ENCODE results near the gene JAG2.

The JAG2 gene

DNA sequence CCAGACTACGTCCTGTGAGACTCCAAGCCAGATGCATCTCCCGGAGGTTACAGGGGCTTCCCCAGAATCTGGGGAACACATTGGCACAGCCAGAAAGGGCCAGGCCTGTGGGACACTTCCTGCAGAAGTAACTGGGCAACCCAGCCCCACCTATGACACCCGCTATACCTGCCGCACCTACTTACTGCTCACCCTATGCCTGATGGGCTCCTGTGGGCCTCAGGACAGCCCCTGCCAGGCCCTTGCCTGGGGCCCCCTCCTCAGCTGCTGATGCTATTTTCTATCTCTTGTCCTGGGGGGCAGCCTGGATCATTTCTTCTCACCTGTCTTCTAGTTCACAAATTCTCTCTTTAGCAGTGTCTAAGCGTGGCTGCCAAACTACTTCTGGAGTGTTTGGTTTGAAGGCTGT, 28.7 kb downstream of the JAG2 start:
- no peak for DNase-seq (ENCODE audit: low read depth, low spot score)

GRCh38 chr14:105139212-105139825, 29.3 kb downstream of the JAG2 start:
- DNase-seq (ENCODE audit: low read depth, low spot score): no peak

- DNase-seq (ENCODE audit: low read depth, low spot score): no peak
These were observed 29.9 kb downstream of the JAG2 start for GRCh38 chr14:105138551-105139111.

DNA sequence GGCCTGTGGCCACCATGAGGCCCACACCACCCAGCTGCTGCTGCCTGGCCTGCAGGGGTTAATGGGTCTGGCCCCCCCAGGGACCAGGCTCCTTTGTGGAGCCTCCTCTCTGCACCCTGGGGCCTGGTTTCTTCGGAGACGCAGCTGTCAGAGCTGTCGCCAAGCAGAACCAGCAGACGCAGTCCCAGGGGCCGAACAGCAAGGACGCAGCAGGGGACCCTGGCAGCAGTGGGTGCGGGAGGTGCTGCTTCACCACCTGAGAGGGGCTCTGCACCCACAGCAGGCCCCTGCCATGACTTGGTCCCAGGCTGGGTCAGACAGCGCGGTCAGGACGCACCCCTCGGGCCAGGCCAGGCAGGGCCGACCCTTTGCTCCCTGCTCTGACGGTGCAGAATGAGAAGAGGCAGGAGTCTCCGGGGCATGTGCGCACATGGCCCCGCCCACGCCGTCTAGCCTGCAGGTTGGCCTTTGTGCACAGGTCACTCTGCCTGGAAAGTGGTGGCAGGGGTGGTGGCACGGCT, 30.5 kb downstream of the JAG2 start:
- DNase-seq (ENCODE audit: low read depth, low spot score): no peak

DNA sequence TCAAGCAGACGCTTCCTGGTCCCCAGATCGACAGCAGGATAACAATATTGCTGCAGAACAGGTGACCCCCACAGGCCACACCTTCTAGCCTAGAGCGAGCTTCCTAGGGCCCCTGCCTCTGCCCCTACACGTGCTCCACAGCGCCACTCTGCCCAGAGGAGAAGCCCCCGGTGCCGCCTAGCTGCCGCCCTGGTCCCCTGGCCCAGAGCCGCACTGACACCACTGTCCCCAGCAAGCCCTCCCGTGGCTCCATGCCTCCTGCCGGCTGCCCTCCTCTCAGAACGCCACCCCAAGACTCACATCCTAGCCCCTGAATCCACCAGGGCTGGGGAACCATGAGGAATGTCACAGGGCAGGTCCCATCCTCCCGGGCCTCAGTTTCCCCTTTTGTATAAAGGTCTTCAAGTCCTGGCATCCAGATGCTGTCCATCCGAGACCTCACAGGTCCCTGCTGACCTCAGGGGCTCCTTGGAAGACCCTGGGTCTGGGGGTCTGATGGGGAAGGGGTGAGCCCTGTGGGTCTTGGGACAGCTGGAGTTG, 31.0 kb downstream of the JAG2 start:
- no peak for DNase-seq (ENCODE audit: low read depth, low spot score)

- no peak for DNase-seq (ENCODE audit: low read depth, low spot score)
These were observed 31.9 kb downstream of the JAG2 start for GRCh38 chr14:105136401-105137322.

- DNase-seq (ENCODE audit: low read depth, low spot score): no peak
These were observed 32.7 kb downstream of the JAG2 start for GRCh38 chr14:105135700-105136395.

- DNase-seq (ENCODE audit: low read depth, low spot score): no peak
These were observed 35.5 kb downstream of the JAG2 start for GRCh38 chr14:105132921-105133654.

DNA sequence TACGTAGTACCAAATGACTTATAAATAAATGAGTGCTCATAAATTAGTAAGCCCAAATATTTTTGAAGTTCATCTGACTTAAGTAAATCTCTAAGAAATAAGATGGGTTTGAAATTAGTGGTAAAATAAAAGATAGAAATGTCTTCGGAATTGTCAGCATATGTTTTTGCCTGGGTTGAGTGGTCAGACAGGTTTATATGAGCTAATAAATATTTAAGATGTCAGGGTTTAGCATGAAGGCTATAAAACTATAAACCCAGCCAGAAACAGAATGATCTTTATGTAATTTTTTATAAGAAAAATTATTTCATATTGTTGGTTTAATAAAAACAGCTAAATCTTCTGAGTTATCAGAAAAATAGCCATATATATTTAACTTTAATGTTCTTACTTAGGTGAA, 37.3 kb downstream of the JAG2 start:
- DNase-seq (ENCODE audit: low read depth, low spot score): no peak

DNA sequence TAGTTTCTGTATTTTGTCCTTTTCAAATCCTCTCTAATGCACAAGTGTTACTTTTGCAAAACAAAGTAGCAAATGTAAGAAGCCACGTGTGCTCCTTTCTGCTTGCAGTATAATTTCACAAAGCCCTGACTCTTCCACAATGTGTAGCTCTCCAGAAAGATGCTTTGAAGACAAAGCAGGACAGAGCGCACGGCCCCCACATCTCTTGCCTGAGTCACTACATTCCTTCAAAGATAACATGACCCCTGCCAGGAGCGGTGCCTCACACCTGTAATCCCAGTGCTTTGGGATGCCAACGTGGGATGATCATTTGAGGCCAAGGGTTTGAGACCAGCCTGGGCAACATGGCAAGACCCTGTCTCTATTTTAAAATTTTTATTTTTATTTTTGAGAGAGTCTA, 40.5 kb downstream of the JAG2 start:
- DNase-seq (ENCODE audit: low read depth, low spot score): no peak

DNA sequence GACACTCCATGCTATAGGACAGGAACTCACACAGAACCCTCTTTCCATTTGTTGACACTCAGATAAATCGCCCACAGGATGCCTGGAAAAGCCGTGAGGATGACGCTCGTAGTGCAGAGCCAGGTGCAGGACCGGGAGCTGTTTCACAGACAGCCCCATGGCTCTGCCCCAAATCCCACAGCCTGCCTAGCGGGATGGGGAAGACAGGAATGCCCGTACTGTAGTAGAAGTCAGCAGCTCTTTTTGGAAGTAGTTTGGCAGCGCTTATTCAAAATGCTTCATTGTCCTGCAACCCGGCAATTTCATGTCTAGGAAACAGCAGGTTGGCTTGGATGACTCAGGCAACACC, 41.6 kb downstream of the JAG2 start:
- DNase-seq (ENCODE audit: low read depth, low spot score): no peak

GRCh38 chr14:105126126-105126980, 42.2 kb downstream of the JAG2 start:
- no peak for DNase-seq (ENCODE audit: low read depth, low spot score)

- DNase-seq (ENCODE audit: low read depth, low spot score): no peak
These were observed 43.8 kb downstream of the JAG2 start for GRCh38 chr14:105124823-105125222.

DNA sequence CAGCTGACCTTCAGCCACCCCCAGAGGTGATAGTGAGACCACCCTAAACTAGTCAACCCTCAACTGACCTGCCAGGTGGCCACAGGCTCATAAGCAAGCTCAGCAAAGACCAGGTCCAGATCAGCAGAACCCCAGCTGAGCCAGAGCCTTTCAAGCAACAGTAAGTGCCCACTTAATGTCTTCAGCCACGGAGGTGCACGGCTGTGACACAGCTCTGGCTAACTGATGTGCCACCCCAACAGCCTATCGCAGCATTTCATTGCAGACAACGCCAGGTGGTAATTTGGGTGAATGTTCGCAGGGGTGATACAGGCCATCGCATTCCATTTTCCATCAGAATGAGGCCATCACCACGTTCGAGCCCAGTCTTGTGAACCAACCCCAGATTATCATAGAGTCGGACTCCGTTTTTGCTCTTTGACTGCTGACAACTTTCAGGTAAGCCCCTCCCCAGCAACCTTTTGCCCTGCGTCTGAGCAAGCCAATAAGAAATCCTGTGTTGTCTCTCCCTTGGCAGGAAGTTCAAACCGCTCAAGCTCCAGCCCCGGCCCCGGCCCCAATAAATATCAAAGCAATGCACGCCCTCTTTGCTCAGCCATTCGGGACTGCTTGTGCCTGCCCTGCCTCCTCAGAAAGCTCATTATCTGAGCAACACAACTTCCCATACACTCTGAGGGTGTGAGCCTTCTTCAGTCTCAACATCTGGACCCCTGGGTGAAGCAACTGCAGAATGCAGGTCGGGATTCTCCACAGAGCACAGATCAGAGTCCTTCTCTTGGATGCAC, 44.4 kb downstream of the JAG2 start:
- no peak for DNase-seq (ENCODE audit: low read depth, low spot score)

DNA sequence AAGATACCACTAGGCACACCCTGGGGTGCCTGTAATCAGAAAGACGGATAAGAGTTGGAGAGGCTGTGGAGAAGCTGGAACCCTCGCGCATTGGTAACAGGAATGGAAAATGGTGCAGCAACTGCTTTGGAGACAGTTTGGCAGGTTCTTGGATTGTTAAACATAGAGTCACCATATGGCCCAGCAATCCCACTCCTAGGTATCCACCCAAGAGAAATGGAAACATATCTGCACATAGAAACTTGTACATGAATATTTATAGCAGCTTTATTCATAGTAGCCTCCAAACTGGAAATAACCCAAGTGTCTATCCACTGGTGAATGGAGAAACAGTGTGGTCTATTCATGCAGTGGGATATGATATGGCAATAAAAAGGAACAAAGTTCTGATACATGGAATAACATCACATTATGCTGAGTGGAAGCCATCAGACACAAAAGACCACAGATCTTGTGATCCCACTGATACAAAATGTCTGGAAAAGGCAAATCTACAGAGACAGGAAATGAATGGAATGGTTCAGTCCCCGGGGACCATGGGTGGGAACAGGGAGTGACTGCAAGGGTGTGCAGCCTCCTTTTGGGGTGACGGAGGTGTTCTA, 45.4 kb downstream of the JAG2 start:
- DNase-seq (ENCODE audit: low read depth, low spot score): no peak

- no peak for DNase-seq (ENCODE audit: low read depth, low spot score)
These were observed 48.5 kb downstream of the JAG2 start for GRCh38 chr14:105120056-105120455.

- no peak for DNase-seq (ENCODE audit: low read depth, low spot score)
These were observed 49.1 kb downstream of the JAG2 start for GRCh38 chr14:105119408-105120025.

DNA sequence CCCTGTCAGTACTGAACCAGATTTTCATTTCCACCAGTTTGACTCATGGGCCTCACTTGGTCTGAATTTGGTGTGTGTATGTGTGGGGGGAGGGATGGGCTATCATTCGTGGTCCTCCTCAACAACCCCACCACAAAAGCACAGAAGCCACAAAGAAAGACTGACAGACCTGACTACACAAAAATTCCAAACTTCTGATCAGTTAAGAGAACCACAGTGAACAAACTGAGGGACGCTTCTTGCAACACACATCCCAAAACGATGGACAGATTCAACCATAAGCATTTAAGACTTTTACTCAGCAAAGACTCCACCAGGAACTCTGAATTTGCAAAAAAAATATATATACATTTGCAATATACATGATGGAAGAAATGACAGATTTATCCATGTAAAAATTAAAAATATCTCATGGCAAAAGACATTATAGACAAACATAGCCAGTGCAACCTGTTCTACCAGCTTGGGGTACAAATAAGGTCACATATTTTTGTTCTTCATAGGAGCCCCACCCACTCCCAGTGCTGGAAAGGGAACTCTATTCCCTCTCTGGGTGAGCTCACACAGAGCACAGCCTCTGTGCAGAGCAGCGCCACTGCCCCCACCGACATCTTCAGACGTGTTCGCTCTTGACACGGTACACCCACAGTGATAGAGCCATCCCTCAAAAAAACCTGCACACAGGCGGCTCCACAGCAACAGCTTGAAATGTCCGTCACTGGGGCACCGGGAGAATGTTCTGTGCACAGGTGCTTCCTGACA, 49.7 kb downstream of the JAG2 start:
- DNase-seq (ENCODE audit: low read depth, low spot score): no peak
